GM18858 (cell line): ENCODE measurements around the gene LMO1.
A peak's percentile ranks its signal among the peaks of the same experiment; 100 is the strongest.

ENCODE experiments used
- ATAC-seq: cut with Tn5 transposase; IDR thresholded peaks from one replicate; pipeline ENCODE4 v1.9.1; 2021; ENCODE audit not compliant: unreplicated experiment

LMO1 gene

GRCh38 chr11:8266246-8267241 is 2.9 kb upstream of the LMO1 start:
- no peak for ATAC-seq

- ATAC-seq, result no peak
Measured at GRCh38 chr11:8265681-8266241, 2.1 kb upstream of the LMO1 start.

GRCh38 chr11:8263109-8263768 is 439 bp downstream of the LMO1 start:
- peak; percentile 4 for ATAC-seq

- no peak for ATAC-seq
Measured at GRCh38 chr11:8262552-8263108, 1.0 kb downstream of the LMO1 start.

GRCh38 chr11:8261921-8262551 is 1.6 kb downstream of the LMO1 start:
- ATAC-seq, result no peak

GRCh38 chr11:8261291-8261690 is 2.4 kb downstream of the LMO1 start:
- no peak for ATAC-seq

GRCh38 chr11:8260202-8260966 is 3.3 kb downstream of the LMO1 start:
- ATAC-seq, result no peak

GRCh38 chr11:8259306-8259959 is 4.2 kb downstream of the LMO1 start:
- no peak for ATAC-seq

- ATAC-seq, result no peak
Measured at GRCh38 chr11:8258784-8259183, 4.9 kb downstream of the LMO1 start.

GRCh38 chr11:8258289-8258688 is 5.4 kb downstream of the LMO1 start:
- ATAC-seq, result no peak

GRCh38 chr11:8257003-8257664 is 6.5 kb downstream of the LMO1 start:
- no peak for ATAC-seq

- no peak for ATAC-seq
Measured at GRCh38 chr11:8256271-8257002, 7.2 kb downstream of the LMO1 start.

GRCh38 chr11:8253566-8253965 is 10.1 kb downstream of the LMO1 start:
- ATAC-seq, result no peak

- no peak for ATAC-seq
Measured at GRCh38 chr11:8252946-8253345, 10.7 kb downstream of the LMO1 start.

- ATAC-seq, result no peak
Measured at GRCh38 chr11:8252388-8252787, 11.3 kb downstream of the LMO1 start.

GRCh38 chr11:8251616-8252295 is 11.9 kb downstream of the LMO1 start:
- ATAC-seq, result no peak

- no peak for ATAC-seq
Measured at GRCh38 chr11:8250981-8251615, 12.6 kb downstream of the LMO1 start.

- ATAC-seq, result no peak
Measured at GRCh38 chr11:8250434-8250833, 13.2 kb downstream of the LMO1 start.
